Uterus (tissue), 4 donors: ENCODE measurements around the gene SNX18. TPM values are rescaled to one million over a fixed set of nuclear protein-coding genes. Genes with fewer than 3 reads are reported as not detected.

Experiments used
- DNase-seq, 2 donors: peaks; one replicate each; pipeline ENCODE4 v3.0.0-alpha.2; 2019 to 2020
- H3K27ac ChIP-seq, 2 donors: fragments of 200-600 bp; sonication (generic); 1 replicate in 1 of 2; 2 replicates in 1 of 2; pipeline ENCODE4 v1.5.1; 2016 to 2018
- H3K27me3 ChIP-seq, 2 donors: fragments of 200-600 bp; sonication (generic); one replicate each; pipeline ENCODE4 v1.5.1; 2018 to 2019; ENCODE audit warnings: control low read depth in 1 of 2
- H3K36me3 ChIP-seq, 2 donors: fragments of 200-600 bp; sonication (generic); one replicate each; pipeline ENCODE4 v1.5.1; 2019; ENCODE audit warnings: control low read depth in 1 of 2
- H3K4me1 ChIP-seq, 2 donors: fragments of 200-600 bp; sonication (generic); one replicate each; pipeline ENCODE4 v1.5.1; 2018 to 2019; ENCODE audit warnings: control low read depth in 1 of 2
- H3K4me3 ChIP-seq, 2 donors: fragments of 200-600 bp; sonication (generic); 1 replicate in 1 of 2; 2 replicates in 1 of 2; pipeline ENCODE4 v1.5.1; 2018 to 2019; ENCODE audit warnings: mild to moderate bottlenecking in 1 of 2
- H3K9me3 ChIP-seq, 2 donors: fragments of 200-600 bp; sonication (generic); one replicate each; pipeline ENCODE4 v1.5.1; 2019; ENCODE audit warnings: control low read depth in 1 of 2
- POLR2A ChIP-seq, 2 donors: fragments of 450-650 bp; IDR thresholded peaks; one replicate each; pipeline ENCODE4 v1.6.1; 2016; ENCODE audit warnings: antibody characterized with exemption in 2 of 2, mild to moderate bottlenecking in 1 of 2, moderate library complexity in 1 of 2
- intact Hi-C: fragments of 100-400 bp; cut with DNase I; formaldehyde crosslinking; loops from one replicate; pipeline ENCODE4 v1.15.1; 2023; ENCODE audit warnings: low total_unique reads
- total RNA-seq, 4 donors: library from RNA; depleted of rRNA in 3 of 4; stranded (reverse); fragments of >200 nt in 3 of 4; gene quantifications; one replicate each; pipeline versions ENCODE4 v1.1.0 to v1.2.4, GENCODE V29; 2014 to 2023
- TF ChIP-seq, protein P1 (sequence below), 4 experiments: fragments of 200-600 bp in 2 of 4; fragments of 450-650 bp in 2 of 4; sonication (generic) in 2 of 4; IDR thresholded peaks; one replicate each; pipeline ENCODE4 v1.5.1; 2016 to 2019; ENCODE audit warnings: antibody characterized with exemption in 4 of 4, mild to moderate bottlenecking in 2 of 4, moderate library complexity in 1 of 4
- donor health status: DM: yes; HTN: yes; CAD: no.

The SNX18 gene
- total RNA-seq, 4 donors from 2014 or later, result 33.6 to 59.1 (median 51.2) TPM

DNA sequence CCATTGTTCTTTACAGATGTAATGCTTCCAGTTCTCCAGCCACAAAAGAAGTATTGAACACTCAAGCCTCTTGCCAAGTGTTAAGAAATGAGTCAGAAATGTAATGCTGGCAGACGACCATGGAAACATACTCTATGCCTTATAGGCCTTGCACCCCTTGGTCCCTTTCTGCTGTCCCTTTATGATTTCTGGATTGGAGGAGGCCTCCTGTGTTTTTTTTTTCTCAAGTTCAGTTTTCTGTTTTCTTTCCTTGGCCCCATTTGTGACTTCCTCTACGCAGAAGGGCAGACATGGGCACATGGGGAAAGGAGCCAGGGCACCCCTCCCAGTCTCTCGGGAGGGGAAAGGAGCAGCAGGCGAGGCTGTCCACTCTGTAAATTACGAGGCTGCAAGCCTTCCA lies 53.4 kb downstream of the SNX18 start:
- Histone ChIP-seq H3K4me1 (peaks cover 0 to 10% of the 10 kb centered on the region in 2 donors), H3K27me3 (no peaks in the 10 kb centered on the region), H3K27ac (peak overlapping the region; percentile 13 to 28), H3K4me3 (no peak overlapping the region), H3K36me3 (no peaks in the 10 kb centered on the region), H3K9me3 (no peaks in the 10 kb centered on the region)
- TF ChIP-seq POLR2A (IDR thresholded peaks at IDR 0.05), result no peak
- TF ChIP-seq, protein P1, sequence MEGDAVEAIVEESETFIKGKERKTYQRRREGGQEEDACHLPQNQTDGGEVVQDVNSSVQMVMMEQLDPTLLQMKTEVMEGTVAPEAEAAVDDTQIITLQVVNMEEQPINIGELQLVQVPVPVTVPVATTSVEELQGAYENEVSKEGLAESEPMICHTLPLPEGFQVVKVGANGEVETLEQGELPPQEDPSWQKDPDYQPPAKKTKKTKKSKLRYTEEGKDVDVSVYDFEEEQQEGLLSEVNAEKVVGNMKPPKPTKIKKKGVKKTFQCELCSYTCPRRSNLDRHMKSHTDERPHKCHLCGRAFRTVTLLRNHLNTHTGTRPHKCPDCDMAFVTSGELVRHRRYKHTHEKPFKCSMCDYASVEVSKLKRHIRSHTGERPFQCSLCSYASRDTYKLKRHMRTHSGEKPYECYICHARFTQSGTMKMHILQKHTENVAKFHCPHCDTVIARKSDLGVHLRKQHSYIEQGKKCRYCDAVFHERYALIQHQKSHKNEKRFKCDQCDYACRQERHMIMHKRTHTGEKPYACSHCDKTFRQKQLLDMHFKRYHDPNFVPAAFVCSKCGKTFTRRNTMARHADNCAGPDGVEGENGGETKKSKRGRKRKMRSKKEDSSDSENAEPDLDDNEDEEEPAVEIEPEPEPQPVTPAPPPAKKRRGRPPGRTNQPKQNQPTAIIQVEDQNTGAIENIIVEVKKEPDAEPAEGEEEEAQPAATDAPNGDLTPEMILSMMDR (IDR thresholded peaks at IDR 0.05), result no peak
- DNase-seq, result peak; percentile 21 to 31
- intact Hi-C loops, result no loop called here

DNA sequence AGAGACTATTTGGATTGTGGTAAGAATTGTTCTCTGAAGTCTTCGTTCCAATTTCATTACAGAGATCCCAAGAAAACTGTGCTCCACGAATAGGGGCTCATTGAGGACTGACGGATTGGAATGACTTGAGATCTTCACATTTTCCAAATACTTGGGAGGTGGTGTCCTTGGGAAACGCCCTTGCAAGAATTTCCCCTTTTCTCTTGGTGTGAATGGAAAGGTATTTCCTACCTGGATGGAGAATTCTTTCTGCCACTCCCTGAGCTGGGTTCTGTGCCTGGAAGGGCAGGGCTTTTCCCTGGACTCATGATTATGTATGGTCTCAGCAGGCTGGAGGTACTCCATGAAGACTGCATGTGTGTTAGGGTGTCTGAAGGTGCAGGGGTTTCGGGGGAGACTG lies 53.9 kb downstream of the SNX18 start:
- no peak overlapping the region for H3K4me3 ChIP-seq
- intact Hi-C loops, result no loop called here
- no peaks in the 10 kb centered on the region for H3K36me3 ChIP-seq
- DNase-seq, result no peak
- H3K4me1 ChIP-seq, result peaks cover 0 to 10% of the 10 kb centered on the region in 2 donors
- H3K9me3 ChIP-seq, result no peaks in the 10 kb centered on the region
- no peaks in the 10 kb centered on the region for H3K27me3 ChIP-seq
- peak overlapping the region in 1 of 2 donors; percentile 13 for H3K27ac ChIP-seq
- TF ChIP-seq, protein P1 (IDR thresholded peaks at IDR 0.05), result no peak
- TF ChIP-seq POLR2A (IDR thresholded peaks at IDR 0.05), result no peak

DNA sequence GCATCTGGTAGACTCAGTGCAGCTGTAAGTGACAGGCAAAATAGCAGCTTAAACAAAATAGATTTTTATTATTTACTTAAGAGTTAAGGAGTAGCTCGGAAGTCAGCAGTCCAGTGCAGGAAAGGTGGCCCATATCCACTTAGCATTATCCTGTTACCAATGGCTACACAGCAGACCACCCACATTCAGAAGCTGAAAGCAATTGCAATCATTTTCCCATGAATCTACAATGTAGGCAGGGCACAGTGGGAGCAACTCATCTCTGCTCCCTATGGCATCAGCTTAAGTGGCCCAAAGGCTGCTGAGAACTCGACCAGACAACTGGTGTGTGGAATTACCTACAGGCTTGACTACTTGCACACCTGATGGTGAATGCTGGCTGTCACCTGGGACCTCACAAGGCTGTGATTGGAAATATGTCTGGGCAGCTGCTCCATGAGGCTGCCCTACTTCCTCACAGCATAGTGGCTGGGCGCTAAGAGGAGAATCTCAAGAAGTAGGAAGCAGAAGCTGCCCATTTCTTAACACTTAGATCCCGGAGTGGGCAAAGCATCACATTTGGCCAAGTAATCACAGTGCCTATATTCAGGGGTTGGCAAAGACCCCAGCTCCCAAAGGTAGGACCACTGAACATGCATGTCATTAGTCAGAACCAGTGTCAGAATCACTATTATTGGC lies 56.4 kb downstream of the SNX18 start:
- no peak for DNase-seq
- Histone ChIP-seq H3K4me3 (no peak overlapping the region), H3K27ac (no peak overlapping the region), H3K9me3 (no peaks in the 10 kb centered on the region), H3K36me3 (no peaks in the 10 kb centered on the region), H3K27me3 (no peaks in the 10 kb centered on the region), H3K4me1 (peaks cover 0 to 10% of the 10 kb centered on the region in 2 donors)
- TF ChIP-seq, protein P1 (IDR thresholded peaks at IDR 0.05), result no peak
- no peak for TF ChIP-seq POLR2A (IDR thresholded peaks at IDR 0.05)
- intact Hi-C loops, result no loop called here

DNA sequence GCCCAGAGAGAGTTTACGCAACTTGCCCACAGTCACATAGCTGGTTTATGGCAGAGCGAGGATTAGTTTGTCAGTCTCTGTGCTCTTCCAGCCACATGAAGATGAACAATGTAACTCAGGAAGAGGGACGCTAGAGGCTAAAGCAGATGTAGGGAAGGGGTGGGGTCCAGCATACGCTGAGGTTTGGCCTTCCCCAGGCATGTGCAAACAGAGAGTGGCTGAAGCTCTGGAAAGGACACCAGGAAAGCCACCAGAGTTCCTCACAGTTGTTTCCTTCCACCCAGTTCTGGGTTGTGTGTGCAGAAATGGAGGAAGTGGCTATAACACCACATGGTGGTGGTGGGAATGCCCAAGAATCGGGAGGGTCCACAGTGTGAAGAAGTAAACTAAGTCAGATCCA lies 60.0 kb downstream of the SNX18 start:
- Histone ChIP-seq H3K36me3 (no peaks in the 10 kb centered on the region), H3K9me3 (no peaks in the 10 kb centered on the region), H3K27me3 (no peaks in the 10 kb centered on the region), H3K27ac (no peak overlapping the region), H3K4me1 (peaks cover 0 to 5% of the 10 kb centered on the region in 2 donors), H3K4me3 (no peak overlapping the region)
- no peak for DNase-seq
- TF ChIP-seq POLR2A (IDR thresholded peaks at IDR 0.05), result no peak
- TF ChIP-seq, protein P1 (IDR thresholded peaks at IDR 0.05), result no peak
- intact Hi-C loops, result no loop called here

DNA sequence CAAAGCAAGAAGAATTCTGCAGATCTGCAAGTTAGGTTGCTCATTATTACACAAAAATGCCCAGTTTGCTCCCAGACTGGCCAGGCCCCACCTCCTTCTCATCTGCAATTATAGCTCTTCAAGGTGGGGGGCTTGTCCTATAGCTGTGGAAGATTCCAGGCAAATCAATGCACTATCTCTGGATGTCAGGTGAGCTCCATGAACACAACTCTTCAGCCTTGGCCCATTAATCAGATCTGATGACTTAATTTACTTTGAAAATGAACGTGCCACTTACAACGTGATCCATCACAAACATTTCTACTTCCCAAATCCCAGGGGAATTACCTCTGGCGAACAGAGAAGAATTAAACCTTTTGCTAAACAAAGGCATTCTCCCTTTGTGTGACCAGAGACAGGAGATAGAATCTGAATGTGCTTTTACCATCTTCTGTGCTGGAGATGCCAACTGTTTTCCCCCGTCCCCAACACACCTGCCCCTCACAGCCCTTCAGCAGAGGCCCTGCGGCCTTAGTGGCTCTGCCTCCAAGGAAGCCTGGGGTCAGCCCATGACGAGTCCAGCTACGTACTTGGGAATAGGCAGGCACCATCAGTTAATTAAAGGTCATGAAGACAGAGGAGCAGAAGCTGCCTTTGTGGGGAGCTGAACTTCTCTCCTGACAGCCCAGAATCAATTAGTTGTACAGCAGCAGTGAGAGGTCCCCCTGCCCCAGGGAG lies 60.5 kb downstream of the SNX18 start:
- Histone ChIP-seq H3K9me3 (no peaks in the 10 kb centered on the region), H3K36me3 (no peaks in the 10 kb centered on the region), H3K27ac (no peak overlapping the region), H3K27me3 (no peaks in the 10 kb centered on the region), H3K4me1 (peaks cover 0 to 5% of the 10 kb centered on the region in 2 donors), H3K4me3 (no peak overlapping the region)
- TF ChIP-seq, protein P1 (IDR thresholded peaks at IDR 0.05), result no peak
- no peak for TF ChIP-seq POLR2A (IDR thresholded peaks at IDR 0.05)
- DNase-seq, result no peak
- intact Hi-C loops, result no loop called here
